ENCODE data around the gene NEFH.

- TF ChIP-seq NFRKB (IDR thresholded peaks at IDR 0.05): no peak
- no peak for TF ChIP-seq CTBP1 (IDR thresholded peaks at IDR 0.05; ENCODE audit: borderline replicate concordance)
- TF ChIP-seq ZNF384 (IDR thresholded peaks at IDR 0.05): no peak
- TF ChIP-seq BHLHE40 (IDR thresholded peaks at IDR 0.05; ENCODE audit: borderline replicate concordance): no peak
- no peak for TF ChIP-seq L3MBTL2 (conservative IDR thresholded peaks at IDR 0.05)
- TF ChIP-seq LEF1 (IDR thresholded peaks at IDR 0.05; ENCODE audit: borderline replicate concordance): no peak
- TF ChIP-seq TARDBP (IDR thresholded peaks at IDR 0.05): no peak
Measured at GRCh38 chr22:29511126-29511862, 31.3 kb downstream of the NEFH start.

All from HEK293T (cell line).